Lower leg skin (tissue), 4 donors: ENCODE data around the gene POLR2H. TPM values are rescaled to one million over a fixed set of nuclear protein-coding genes. Genes with fewer than 3 reads are reported as not detected.
A peak's percentile ranks its signal among the peaks of the same experiment; 100 is the strongest.

Source experiments
- DNase-seq, 2 donors: peaks; one replicate each; pipeline ENCODE4 v3.0.0-alpha.2; 2019; ENCODE audit warnings: low spot score in 2 of 2
- H3K4me3 ChIP-seq: fragments of 200-600 bp; sonication (generic); 2 replicates; pipeline ENCODE4 v1.5.1; 2017; ENCODE audit warnings: mild to moderate bottlenecking, low read depth; ENCODE audit not compliant: poor library complexity, severe bottlenecking
- CTCF ChIP-seq, 3 donors: fragments of 450-650 bp; IDR thresholded peaks; one replicate each; pipeline ENCODE4 v1.5.1; 2016; ENCODE audit warnings: antibody characterized with exemption in 3 of 3, mild to moderate bottlenecking in 3 of 3, moderate library complexity in 2 of 3
- POLR2A ChIP-seq, 2 donors: fragments of 450-650 bp; IDR thresholded peaks; one replicate each; pipeline ENCODE4 v1.6.1; 2016 to 2017; ENCODE audit warnings: antibody characterized with exemption in 2 of 2, mild to moderate bottlenecking in 1 of 2, moderate library complexity in 1 of 2
- WGBS, 2 donors: methylation state at CpG; one replicate each; pipeline ENCODE4 v1.1.5; 2018; 5-methylcytosine and 5-hydroxymethylcytosine counted together
- intact Hi-C: fragments of 100-400 bp; cut with DNase I; formaldehyde crosslinking; loops from one replicate; pipeline ENCODE4 v1.15.0; 2023; ENCODE audit warnings: low total_unique reads
- total RNA-seq, 4 donors: library from RNA; depleted of rRNA; stranded (reverse); fragments of >200 nt; gene quantifications; one replicate each; pipeline ENCODE4 v1.1.0, GENCODE V29; 2016

Gene POLR2H
- total RNA-seq, 4 donors from 2014 or later = 54.7 to 95.9 (median 66.8) TPM

- 70 to 74% methylated on average over 12 of the region's 12 CpGs for WGBS, 2 donors
- intact Hi-C loops = loop anchor here (5.0 kb wide), 1 partner anchor 107 kb away; no protein-coding TSS in a partner anchor
- TF ChIP-seq CTCF (IDR thresholded peaks at IDR 0.05) = no peak
- TF ChIP-seq POLR2A (IDR thresholded peaks at IDR 0.05) = no peak
Observed at GRCh38 chr3:184360070-184360928, 1.2 kb upstream of the POLR2H start.

GRCh38 chr3:184360929-184361531 is 480 bp upstream of the POLR2H start:
- peak overlapping the region; percentile 69 for H3K4me3 ChIP-seq
- WGBS, 2 donors = 9 to 34% methylated on average over 6 to 22 of the region's 24 CpGs
- TF ChIP-seq CTCF (IDR thresholded peaks at IDR 0.05) = no peak
- TF ChIP-seq POLR2A (IDR thresholded peaks at IDR 0.05) = no peak
- no peak for DNase-seq
- intact Hi-C loops = loop anchor here (5.0 kb wide), 1 partner anchor 106 kb away; no protein-coding TSS in a partner anchor

More at GRCh38 chr3:184360070-184360928, 1.2 kb upstream of the POLR2H start:
- no peak overlapping the region for H3K4me3 ChIP-seq
- DNase-seq = no peak

GRCh38 chr3:184361932-184362667 is 590 bp downstream of the POLR2H start:
- WGBS, 2 donors = 0% methylated on average over 33 to 38 of the region's 38 CpGs

GRCh38 chr3:184362668-184363546 is 1.4 kb downstream of the POLR2H start:
- intact Hi-C loops = loop anchor here (5.0 kb wide), 1 partner anchor 104 kb away; no protein-coding TSS in a partner anchor
- WGBS, 2 donors = 0 to 1% methylated on average over 39 to 56 of the region's 68 CpGs
- DNase-seq = peak; percentile 95 to 99
- TF ChIP-seq CTCF (IDR thresholded peaks at IDR 0.05) (peak in 1 of 3 donors; percentile 42), POLR2A (IDR thresholded peaks at IDR 0.05) (no peak)
- peak overlapping the region; percentile 69 for H3K4me3 ChIP-seq

More at GRCh38 chr3:184361932-184362667, 590 bp downstream of the POLR2H start:
- TF ChIP-seq CTCF (IDR thresholded peaks at IDR 0.05) (no peak), POLR2A (IDR thresholded peaks at IDR 0.05) (no peak)
- intact Hi-C loops = loop anchor here (5.0 kb wide), 1 partner anchor 105 kb away; no protein-coding TSS in a partner anchor
- peak; percentile 59 to 94 for DNase-seq
- peak overlapping the region; percentile 69 for H3K4me3 ChIP-seq
